ENCODE measurements around the gene MMP8.

MMP8 gene

DNA sequence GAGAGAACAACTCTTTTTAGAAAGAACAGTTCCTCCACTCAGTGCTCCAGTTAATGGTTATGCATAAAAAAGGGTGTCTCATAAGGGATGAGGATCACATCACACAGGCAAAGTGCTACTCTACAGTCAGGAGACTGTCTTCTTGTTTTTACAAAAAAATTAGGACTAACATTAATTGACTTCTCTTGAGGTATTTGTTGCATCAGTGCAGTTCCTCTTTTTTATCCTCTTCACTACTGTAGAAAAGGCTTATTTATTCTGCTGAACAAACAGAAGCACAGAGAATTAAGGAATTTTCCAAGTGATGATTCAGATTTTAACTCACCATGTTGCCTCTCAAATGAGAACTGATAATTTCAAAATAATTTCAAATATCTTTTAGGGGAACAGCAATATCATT lies 1.9 kb downstream of the MMP8 start:
- in situ Hi-C loops (cut with MboI; ENCODE audit: low sequenced_read_pairs, unreplicated experiment): no loop called here
- TF ChIP-seq, protein P1, sequence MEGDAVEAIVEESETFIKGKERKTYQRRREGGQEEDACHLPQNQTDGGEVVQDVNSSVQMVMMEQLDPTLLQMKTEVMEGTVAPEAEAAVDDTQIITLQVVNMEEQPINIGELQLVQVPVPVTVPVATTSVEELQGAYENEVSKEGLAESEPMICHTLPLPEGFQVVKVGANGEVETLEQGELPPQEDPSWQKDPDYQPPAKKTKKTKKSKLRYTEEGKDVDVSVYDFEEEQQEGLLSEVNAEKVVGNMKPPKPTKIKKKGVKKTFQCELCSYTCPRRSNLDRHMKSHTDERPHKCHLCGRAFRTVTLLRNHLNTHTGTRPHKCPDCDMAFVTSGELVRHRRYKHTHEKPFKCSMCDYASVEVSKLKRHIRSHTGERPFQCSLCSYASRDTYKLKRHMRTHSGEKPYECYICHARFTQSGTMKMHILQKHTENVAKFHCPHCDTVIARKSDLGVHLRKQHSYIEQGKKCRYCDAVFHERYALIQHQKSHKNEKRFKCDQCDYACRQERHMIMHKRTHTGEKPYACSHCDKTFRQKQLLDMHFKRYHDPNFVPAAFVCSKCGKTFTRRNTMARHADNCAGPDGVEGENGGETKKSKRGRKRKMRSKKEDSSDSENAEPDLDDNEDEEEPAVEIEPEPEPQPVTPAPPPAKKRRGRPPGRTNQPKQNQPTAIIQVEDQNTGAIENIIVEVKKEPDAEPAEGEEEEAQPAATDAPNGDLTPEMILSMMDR (IDR thresholded peaks at IDR 0.05; ENCODE audit: borderline replicate concordance, control extremely low read depth, extremely low read depth, insufficient read depth, missing control alignments): no peak
- DNase-seq (ENCODE audit: low spot score): no peak

- DNase-seq (ENCODE audit: low spot score): no peak
- in situ Hi-C loops (cut with MboI; ENCODE audit: low sequenced_read_pairs, unreplicated experiment): no loop called here
These were observed 5.0 kb downstream of the MMP8 start for GRCh38 chr11:102719620-102720277.

DNA sequence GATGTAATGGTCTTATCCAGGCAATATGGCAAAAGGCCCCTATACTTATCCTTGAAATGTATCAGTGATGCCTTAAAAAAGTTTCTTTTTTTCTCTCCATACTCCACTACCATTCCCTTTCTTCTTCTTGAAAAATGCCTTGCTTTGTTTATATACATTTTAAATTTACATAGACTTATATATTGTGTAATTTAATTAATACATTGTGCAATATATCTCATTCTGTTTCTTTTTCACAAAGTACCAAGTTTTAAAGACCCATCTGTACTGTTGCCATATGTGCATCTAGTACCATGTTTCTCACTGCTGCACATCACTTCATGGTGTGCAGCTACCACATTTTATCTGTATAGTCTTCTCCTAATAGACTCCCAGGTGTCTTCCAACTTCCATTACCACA lies 7.5 kb downstream of the MMP8 start:
- DNase-seq (ENCODE audit: low spot score): no peak
- TF ChIP-seq, protein P1 (IDR thresholded peaks at IDR 0.05; ENCODE audit: borderline replicate concordance, control extremely low read depth, extremely low read depth, insufficient read depth, missing control alignments): no peak
- in situ Hi-C loops (cut with MboI; ENCODE audit: low sequenced_read_pairs, unreplicated experiment): no loop called here

More at GRCh38 chr11:102719620-102720277, 5.0 kb downstream of the MMP8 start:
- TF ChIP-seq, protein P1 (IDR thresholded peaks at IDR 0.05; ENCODE audit: borderline replicate concordance, control extremely low read depth, extremely low read depth, insufficient read depth, missing control alignments): no peak

GRCh38 chr11:102716527-102716926 lies 8.2 kb downstream of the MMP8 start:
- TF ChIP-seq, protein P1 (IDR thresholded peaks at IDR 0.05; ENCODE audit: borderline replicate concordance, control extremely low read depth, extremely low read depth, insufficient read depth, missing control alignments): no peak
- in situ Hi-C loops (cut with MboI; ENCODE audit: low sequenced_read_pairs, unreplicated experiment): no loop called here
- no peak for DNase-seq (ENCODE audit: low spot score)

GRCh38 chr11:102712137-102712536 lies 12.6 kb downstream of the MMP8 start:
- in situ Hi-C loops (cut with MboI; ENCODE audit: low sequenced_read_pairs, unreplicated experiment): no loop called here
- TF ChIP-seq, protein P1 (IDR thresholded peaks at IDR 0.05; ENCODE audit: borderline replicate concordance, control extremely low read depth, extremely low read depth, insufficient read depth, missing control alignments): no peak
- DNase-seq (ENCODE audit: low spot score): no peak

DNA sequence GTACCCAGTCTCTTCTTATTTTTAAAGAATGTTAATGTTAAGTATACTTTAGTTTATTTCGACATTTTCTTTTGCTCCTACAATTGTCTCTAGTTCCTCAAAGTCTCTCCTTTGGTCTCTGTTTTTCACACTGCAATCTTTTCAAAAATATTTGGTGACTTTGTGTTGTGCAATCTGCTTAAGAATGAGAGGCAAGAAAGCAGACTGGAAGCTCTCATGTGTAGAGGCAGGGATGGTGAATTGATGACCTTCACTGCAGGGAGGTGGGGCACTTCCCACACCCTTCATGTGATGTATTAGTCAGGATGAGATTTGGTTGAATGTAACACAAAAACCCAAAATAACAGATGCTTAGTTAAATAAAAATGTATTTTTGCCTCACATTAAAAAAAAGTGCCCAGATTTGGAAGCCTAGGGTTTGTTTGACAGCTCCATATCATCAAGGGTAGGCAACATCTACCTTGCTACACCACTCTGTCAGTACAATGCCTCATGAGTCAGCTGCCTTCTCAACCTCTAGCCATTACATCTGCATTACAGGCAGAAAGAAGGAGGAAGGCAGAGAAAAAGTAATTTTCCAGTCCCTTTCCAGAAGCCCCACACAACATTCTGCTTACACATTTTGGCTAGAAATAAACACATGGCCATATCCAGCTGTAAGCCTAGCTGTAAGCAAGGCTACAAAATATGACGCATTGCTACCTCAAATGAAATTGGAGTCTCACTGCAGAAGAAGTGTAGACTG lies 15.4 kb downstream of the MMP8 start:
- in situ Hi-C loops (cut with MboI; ENCODE audit: low sequenced_read_pairs, unreplicated experiment): no loop called here
- TF ChIP-seq, protein P1 (IDR thresholded peaks at IDR 0.05; ENCODE audit: borderline replicate concordance, control extremely low read depth, extremely low read depth, insufficient read depth, missing control alignments): no peak
- DNase-seq (ENCODE audit: low spot score): no peak

All from GM13976 (cell line).